Esophagus squamous epithelium (tissue), 5 donors: Measurements from ENCODE around the gene STON2. TPM values are rescaled to one million over a fixed set of nuclear protein-coding genes. Genes with fewer than 3 reads are reported as not detected.

Experiments
- DNase-seq: peaks from one replicate; lab custom pipeline; 2025; lab: John Stamatoyannopoulos, UW
- H3K27ac ChIP-seq, 4 donors: fragments of 200-600 bp; sonication (generic); one replicate each; pipeline ENCODE4 v1.5.1; 2016 to 2019; ENCODE audit warnings: mild to moderate bottlenecking in 1 of 4
- H3K27me3 ChIP-seq, 4 donors: fragments of 200-600 bp; sonication (generic); 1 replicate in 3 of 4; 2 replicates in 1 of 4; pipeline versions ENCODE4 v1.5.1 to v1.6.0; 2017 to 2021; ENCODE audit warnings: antibody characterized with exemption in 1 of 4
- H3K36me3 ChIP-seq, 3 donors: fragments of 200-600 bp; sonication (generic); one replicate each; pipeline ENCODE4 v1.5.1; 2016 to 2019
- H3K4me1 ChIP-seq, 3 donors: fragments of 200-600 bp; sonication (generic); one replicate each; pipeline ENCODE4 v1.5.1; 2017 to 2019
- H3K4me3 ChIP-seq, 4 donors: fragments of 200-600 bp; sonication (generic); 1 replicate in 3 of 4; 2 replicates in 1 of 4; pipeline ENCODE4 v1.5.1; 2016 to 2019; ENCODE audit warnings: mild to moderate bottlenecking in 2 of 4, moderate library complexity in 1 of 4
- H3K9me3 ChIP-seq, 3 donors: fragments of 200-600 bp; sonication (generic); one replicate each; pipeline ENCODE4 v1.5.1; 2016 to 2019
- CTCF ChIP-seq, 6 experiments: fragments of 450-650 bp in 4 of 6; fragments of 200-600 bp in 2 of 6; sonication (generic) in 2 of 6; IDR thresholded peaks; one replicate each; pipeline ENCODE4 v1.5.1; 2016 to 2019; ENCODE audit warnings: antibody characterized with exemption in 6 of 6, mild to moderate bottlenecking in 4 of 6, moderate library complexity in 4 of 6
- POLR2A ChIP-seq, 4 donors: fragments of 450-650 bp; IDR thresholded peaks; one replicate each; pipeline ENCODE4 v1.6.1; 2017; ENCODE audit warnings: antibody characterized with exemption in 4 of 4, mild to moderate bottlenecking in 4 of 4, moderate library complexity in 3 of 4
- WGBS, 2 donors: methylation state at CpG; one replicate each; pipeline ENCODE4 v1.1.5; 2018; 5-methylcytosine and 5-hydroxymethylcytosine counted together
- intact Hi-C: fragments of 100-400 bp; cut with DNase I; formaldehyde crosslinking; loops from one replicate; pipeline ENCODE4 v1.15.0; 2022
- total RNA-seq, 4 donors: library from RNA; depleted of rRNA; stranded (reverse); fragments of >200 nt; gene quantifications; one replicate each; pipeline ENCODE4 v1.1.0, GENCODE V29; 2016
- donor health status: DM: yes; HTN: yes; CAD: no.

STON2 gene
- total RNA-seq, 4 donors from 2014 or later = 58.7 to 71.6 (median 67.1) TPM

- peak overlapping the region in 3 of 4 donors; percentile 16 to 50 (median 19) for H3K27ac ChIP-seq
- WGBS, 2 donors = 5 to 7% methylated on average over 7 to 8 of the region's 8 CpGs
- DNase-seq = no peak
These were observed 27.4 kb upstream of the STON2 start for GRCh38 chr14:81427348-81428058.

GRCh38 chr14:81423504-81423903, 23.4 kb upstream of the STON2 start:
- Histone ChIP-seq H3K4me3 (no peak overlapping the region), H3K27me3 (no peaks in the 10 kb centered on the region), H3K9me3 (no peaks in the 10 kb centered on the region), H3K27ac (peak overlapping the region; percentile 6 to 73 (median 20)), H3K4me1 (peaks cover 5 to 25% (median 11%) of the 10 kb centered on the region in 3 donors), H3K36me3 (peaks cover 0 to 9% (median 3%) of the 10 kb centered on the region in 3 donors)
- no peak for TF ChIP-seq CTCF (IDR thresholded peaks at IDR 0.05)
- TF ChIP-seq POLR2A (IDR thresholded peaks at IDR 0.05) = no peak
- WGBS, 2 donors = 43 to 57% methylated on average over 1 to 6 of the region's 6 CpGs
- no peak for DNase-seq
- intact Hi-C loops = no loop called here

More at GRCh38 chr14:81427348-81428058, 27.4 kb upstream of the STON2 start:
- Histone ChIP-seq H3K9me3 (no peaks in the 10 kb centered on the region), H3K36me3 (peaks cover 0 to 9% (median 3%) of the 10 kb centered on the region in 3 donors), H3K27me3 (no peaks in the 10 kb centered on the region), H3K4me1 (peaks cover 5 to 34% (median 11%) of the 10 kb centered on the region in 3 donors), H3K4me3 (no peak overlapping the region)
- intact Hi-C loops = no loop called here
- TF ChIP-seq CTCF (IDR thresholded peaks at IDR 0.05) (no peak), POLR2A (IDR thresholded peaks at IDR 0.05) (no peak)

GRCh38 chr14:81418057-81418790, 18.1 kb upstream of the STON2 start:
- Histone ChIP-seq H3K27ac (no peak overlapping the region), H3K27me3 (no peaks in the 10 kb centered on the region), H3K9me3 (no peaks in the 10 kb centered on the region), H3K36me3 (peaks cover 0 to 4% (median 0%) of the 10 kb centered on the region in 3 donors), H3K4me3 (no peak overlapping the region), H3K4me1 (peaks cover 0 to 3% (median 0%) of the 10 kb centered on the region in 3 donors)
- intact Hi-C loops = no loop called here
- TF ChIP-seq POLR2A (IDR thresholded peaks at IDR 0.05) = no peak
- no peak for TF ChIP-seq CTCF (IDR thresholded peaks at IDR 0.05)
- WGBS, 2 donors = 83 to 84% methylated on average over 3 of the region's 3 CpGs
- no peak for DNase-seq

- TF ChIP-seq CTCF (IDR thresholded peaks at IDR 0.05) (no peak), POLR2A (IDR thresholded peaks at IDR 0.05) (no peak)
- no peak for DNase-seq
- Histone ChIP-seq H3K9me3 (no peaks in the 10 kb centered on the region), H3K27ac (no peak overlapping the region), H3K4me3 (no peak overlapping the region), H3K4me1 (no peaks in the 10 kb centered on the region), H3K27me3 (no peaks in the 10 kb centered on the region), H3K36me3 (peaks cover 0 to 4% (median 0%) of the 10 kb centered on the region in 3 donors)
- WGBS, 2 donors = 68 to 74% methylated on average over 2 to 7 of the region's 7 CpGs
- intact Hi-C loops = no loop called here
These were observed 16.9 kb upstream of the STON2 start for GRCh38 chr14:81416981-81417380.
